Trophoblast cell (in vitro differentiated cells and primary cell): ENCODE measurements around the gene SND1.

Source experiments
- DNase-seq, 2 donors: peaks; one replicate each; pipeline ENCODE4 v3.0.0-alpha.2; 2016
- H2AFZ ChIP-seq: 2 replicates; pipeline ENCODE4 v1.6.1; 2013; ENCODE audit warnings: low read length, moderate library complexity, mild to moderate bottlenecking; ENCODE audit not compliant: insufficient read depth, poor library complexity
- H2AK5ac ChIP-seq: 2 replicates; pipeline ENCODE4 v1.6.1; 2013; ENCODE audit warnings: mild to moderate bottlenecking, low read length
- H2BK120ac ChIP-seq: 2 replicates; pipeline ENCODE4 v1.6.1; 2013; ENCODE audit warnings: low read length, mild to moderate bottlenecking, moderate library complexity; ENCODE audit not compliant: insufficient read depth, poor library complexity
- H2BK12ac ChIP-seq: 2 replicates; pipeline ENCODE4 v1.6.1; 2013; ENCODE audit warnings: mild to moderate bottlenecking, low read length, moderate library complexity
- H2BK5ac ChIP-seq: 2 replicates; pipeline ENCODE4 v1.6.1; 2013; ENCODE audit warnings: low read length, low read depth, moderate library complexity, mild to moderate bottlenecking; ENCODE audit not compliant: poor library complexity
- H3K14ac ChIP-seq: 2 replicates; pipeline ENCODE4 v1.6.1; 2013; ENCODE audit warnings: mild to moderate bottlenecking, low read length
- H3K18ac ChIP-seq: 2 replicates; pipeline ENCODE4 v1.6.1; 2013; ENCODE audit warnings: mild to moderate bottlenecking, low read length
- H3K23ac ChIP-seq: 2 replicates; pipeline ENCODE4 v1.6.1; 2013; ENCODE audit warnings: low read length
- H3K27ac ChIP-seq: 2 replicates; pipeline ENCODE4 v1.5.1; 2013; ENCODE audit warnings: low read depth, mild to moderate bottlenecking, inconsistent platforms, low read length, moderate library complexity
- H3K27me3 ChIP-seq: 2 replicates; pipeline ENCODE4 v1.6.1; 2013; ENCODE audit warnings: inconsistent platforms, mild to moderate bottlenecking, low read length, moderate library complexity; ENCODE audit not compliant: insufficient read depth
- H3K36me3 ChIP-seq, 2 experiments: 1 replicate in 1 of 2; 2 replicates in 1 of 2; pipeline ENCODE4 v1.6.1; 2013; ENCODE audit warnings: low read length in 2 of 2, mild to moderate bottlenecking in 2 of 2, moderate library complexity in 1 of 2; ENCODE audit not compliant: insufficient read depth in 2 of 2, control insufficient read depth in 1 of 2
- H3K4ac ChIP-seq: 2 replicates; pipeline ENCODE4 v1.6.1; 2013; ENCODE audit warnings: low read depth, mild to moderate bottlenecking, low read length, moderate library complexity
- H3K4me1 ChIP-seq, 2 experiments: 1 replicate in 1 of 2; 2 replicates in 1 of 2; pipeline ENCODE4 v1.6.1; 2013; ENCODE audit warnings: low read length in 2 of 2, mild to moderate bottlenecking in 2 of 2, moderate library complexity in 1 of 2; ENCODE audit not compliant: insufficient read depth in 2 of 2, control insufficient read depth in 1 of 2
- H3K4me2 ChIP-seq: 2 replicates; pipeline ENCODE4 v1.6.1; 2013; ENCODE audit warnings: inconsistent platforms, mild to moderate bottlenecking, low read length, moderate library complexity
- H3K4me3 ChIP-seq: 2 replicates; pipeline ENCODE4 v1.5.1; 2013; ENCODE audit warnings: mild to moderate bottlenecking, low read depth, low read length, inconsistent platforms
- H3K79me1 ChIP-seq: one replicate; pipeline ENCODE4 v1.6.1; 2013; ENCODE audit warnings: low read length
- H3K79me2 ChIP-seq: 2 replicates; pipeline ENCODE4 v1.6.1; 2013; ENCODE audit warnings: low read length, mild to moderate bottlenecking; ENCODE audit not compliant: control insufficient read depth, insufficient read depth, poor library complexity
- H3K9ac ChIP-seq: 2 replicates; pipeline ENCODE4 v1.6.1; 2013; ENCODE audit warnings: mild to moderate bottlenecking, low read length
- H3K9me3 ChIP-seq: 2 replicates; pipeline ENCODE4 v1.6.1; 2013; ENCODE audit warnings: low read depth, mild to moderate bottlenecking, control low read depth, inconsistent platforms, low read length; ENCODE audit not compliant: insufficient read depth
- H4K12ac ChIP-seq: 2 replicates; pipeline ENCODE4 v1.6.1; 2013; ENCODE audit warnings: low read depth, mild to moderate bottlenecking, low read length, moderate library complexity
- H4K8ac ChIP-seq: 2 replicates; pipeline ENCODE4 v1.6.1; 2013; ENCODE audit warnings: low read depth, mild to moderate bottlenecking, low read length, moderate library complexity
- H4K91ac ChIP-seq: one replicate; pipeline ENCODE4 v1.6.1; 2013; ENCODE audit warnings: low read depth, mild to moderate bottlenecking, low read length, moderate library complexity
- WGBS: extraction: QIAGEN DNeasy Blood & Tissue Kit; methylation state at CpG from one replicate; pipeline ENCODE4 v1.1.7; 2013; ENCODE audit warnings: missing lambda C conversion rate; ENCODE audit not compliant: insufficient read length, insufficient coverage; ENCODE audit errors: extremely low coverage; 5-methylcytosine and 5-hydroxymethylcytosine counted together

The SND1 gene

DNA sequence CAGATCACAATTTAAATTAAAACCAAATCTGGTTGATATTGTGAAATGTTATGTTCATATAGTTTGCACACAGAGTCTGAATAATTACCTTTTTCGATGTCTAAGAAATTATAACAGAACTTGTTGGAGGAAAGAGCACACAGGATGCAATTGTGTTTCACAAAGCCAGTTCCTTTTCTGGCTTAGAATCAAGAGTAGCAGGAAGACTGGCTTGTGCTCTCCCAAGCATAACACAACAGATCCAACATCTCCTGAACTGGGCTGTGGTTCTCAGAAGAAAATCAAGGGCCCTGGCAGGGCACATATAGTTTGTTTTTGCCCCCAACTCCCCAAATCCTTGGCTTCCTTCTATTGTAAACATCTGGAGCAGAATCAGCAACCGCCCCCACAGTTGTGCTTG lies 316.6 kb downstream of the SND1 start:
- Histone ChIP-seq H4K91ac (no peak overlapping the region), H3K18ac (no peak overlapping the region), H2BK5ac (no peak overlapping the region), H3K27me3 (no peaks in the 10 kb centered on the region), H2BK12ac (no peak overlapping the region), H3K23ac (no peak overlapping the region), H2AFZ (no peak overlapping the region), H3K4me1 (peaks cover 3 to 4% of the 10 kb centered on the region in 2 experiments), H3K27ac (no peak overlapping the region), H3K14ac (no peak overlapping the region), H4K8ac (no peak overlapping the region), H3K4ac (no peak overlapping the region), H2AK5ac (no peak overlapping the region), H3K9ac (no peak overlapping the region), H3K36me3 (peaks cover 0 to 2% of the 10 kb centered on the region in 2 experiments), H3K4me3 (no peak overlapping the region), H2BK120ac (no peak overlapping the region), H4K12ac (no peak overlapping the region), H3K79me2 (no peaks in the 10 kb centered on the region), H3K9me3 (no peaks in the 10 kb centered on the region), H3K4me2 (no peak overlapping the region), H3K79me1 (no peaks in the 10 kb centered on the region)
- WGBS, result no CpG with 5 or more reads among the region's 2 CpGs
- DNase-seq, result no peak

DNA sequence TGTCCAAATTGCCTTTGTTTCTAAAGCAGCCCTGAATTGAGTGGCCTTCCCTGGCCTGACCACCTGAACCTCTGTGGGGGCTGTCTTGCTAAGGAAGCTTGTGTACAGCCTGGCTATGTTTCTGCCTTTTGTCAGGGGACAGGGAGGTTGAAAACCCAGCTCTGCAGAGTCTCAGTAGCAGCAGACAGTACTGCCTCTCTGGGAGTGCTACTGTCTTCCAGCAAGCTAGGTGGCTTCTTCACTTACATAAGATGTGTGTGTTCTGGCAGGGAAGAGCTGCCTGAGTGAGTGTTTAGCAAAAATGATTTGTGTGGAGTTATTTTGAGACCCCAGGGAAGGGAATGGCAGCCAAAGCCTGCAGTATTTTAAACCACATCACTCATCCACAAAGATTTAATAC lies 321.8 kb downstream of the SND1 start:
- Histone ChIP-seq H2AK5ac (no peak overlapping the region), H4K12ac (no peak overlapping the region), H3K4me3 (no peak overlapping the region), H3K4me2 (no peak overlapping the region), H3K23ac (no peak overlapping the region), H2AFZ (no peak overlapping the region), H3K79me1 (no peaks in the 10 kb centered on the region), H3K9ac (no peak overlapping the region), H3K27ac (no peak overlapping the region), H3K4ac (no peak overlapping the region), H2BK5ac (no peak overlapping the region), H3K14ac (no peak overlapping the region), H3K27me3 (no peaks in the 10 kb centered on the region), H4K91ac (no peak overlapping the region), H3K9me3 (peaks cover 2% of the 10 kb centered on the region), H3K18ac (no peak overlapping the region), H2BK12ac (no peak overlapping the region), H3K79me2 (no peaks in the 10 kb centered on the region), H2BK120ac (no peak overlapping the region), H4K8ac (no peak overlapping the region), H3K36me3 (peaks cover 4% of the 10 kb centered on the region in 2 experiments), H3K4me1 (peaks cover 19 to 21% of the 10 kb centered on the region in 2 experiments)
- no peak for DNase-seq

DNA sequence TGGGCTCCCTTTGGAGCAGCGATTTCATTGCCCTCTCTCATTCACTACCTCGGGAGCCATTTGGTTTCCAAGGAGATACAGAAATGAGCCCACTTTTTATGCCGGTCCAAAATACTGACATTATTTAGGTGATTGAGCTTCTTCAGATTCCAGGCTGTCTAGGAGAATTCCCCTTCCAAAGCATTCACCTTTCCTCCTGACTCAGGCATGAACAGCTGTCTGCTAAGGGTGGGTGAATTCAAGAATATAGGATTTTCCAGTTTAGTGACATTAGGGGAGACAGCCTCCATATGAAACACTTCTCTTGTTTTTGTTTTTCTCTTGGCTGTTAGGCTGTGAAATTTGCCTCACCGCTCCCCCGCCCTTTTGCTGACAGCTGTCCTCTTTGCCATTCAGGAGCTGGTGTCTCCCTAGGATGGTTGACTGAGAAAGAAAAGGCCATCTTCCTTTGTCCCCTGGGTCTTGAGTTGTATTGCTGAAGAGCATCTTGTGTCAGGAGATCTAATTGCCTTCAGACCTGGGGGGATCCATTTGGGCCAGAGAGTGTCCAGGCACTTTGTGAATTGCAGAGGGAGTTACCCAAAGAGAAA lies 322.5 kb downstream of the SND1 start:
- Histone ChIP-seq H3K27ac (no peak overlapping the region), H3K4me2 (no peak overlapping the region), H3K36me3 (peaks cover 4 to 7% of the 10 kb centered on the region in 2 experiments), H3K4ac (no peak overlapping the region), H3K9ac (no peak overlapping the region), H3K27me3 (no peaks in the 10 kb centered on the region), H3K4me1 (peaks cover 19 to 21% of the 10 kb centered on the region in 2 experiments), H4K8ac (no peak overlapping the region), H2AK5ac (no peak overlapping the region), H3K14ac (no peak overlapping the region), H3K79me1 (no peaks in the 10 kb centered on the region), H2BK12ac (no peak overlapping the region), H4K91ac (no peak overlapping the region), H3K79me2 (no peaks in the 10 kb centered on the region), H3K4me3 (no peak overlapping the region), H2BK120ac (no peak overlapping the region), H2AFZ (no peak overlapping the region), H4K12ac (no peak overlapping the region), H2BK5ac (no peak overlapping the region), H3K23ac (no peak overlapping the region), H3K18ac (no peak overlapping the region), H3K9me3 (peaks cover 4% of the 10 kb centered on the region)
- no CpG with 5 or more reads among the region's 5 CpGs for WGBS
- peak; percentile 50 to 83 for DNase-seq

DNA sequence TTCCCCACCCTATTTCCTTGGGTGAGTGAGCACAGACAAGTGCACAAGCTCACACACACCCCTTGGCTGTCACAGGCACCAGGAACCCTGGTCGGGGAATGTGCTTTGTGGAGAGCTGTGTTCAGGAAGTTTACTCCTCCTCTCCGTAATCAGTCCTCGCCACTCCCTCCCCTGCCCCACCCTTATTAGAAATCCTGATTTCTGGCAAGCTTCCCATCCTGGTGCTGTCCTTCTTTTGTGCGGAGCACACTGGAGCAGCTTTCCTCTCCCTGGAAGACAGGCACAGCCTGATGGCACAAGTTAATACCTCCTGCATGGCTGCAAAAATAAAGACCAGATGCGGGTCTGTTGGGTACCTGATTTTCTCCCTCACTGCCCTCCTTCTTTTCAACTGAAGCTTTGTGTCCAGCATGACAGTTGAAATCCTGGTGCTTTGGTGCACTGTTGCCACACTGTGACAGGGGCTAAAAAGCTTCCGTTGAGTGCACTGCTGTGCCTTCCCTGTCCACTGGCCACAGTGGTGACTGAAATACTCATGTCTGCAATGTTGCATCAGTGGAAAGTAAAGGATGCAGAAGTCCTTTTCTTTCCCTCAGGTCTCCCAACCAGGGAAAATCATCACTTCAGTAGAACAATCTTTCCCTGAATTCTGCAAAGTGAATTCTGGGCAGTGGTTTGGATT lies 324.2 kb downstream of the SND1 start:
- H4K12ac ChIP-seq, result no peak overlapping the region
- no peaks in the 10 kb centered on the region for H3K79me1 ChIP-seq
- H3K4me1 ChIP-seq, result peaks cover 19 to 21% of the 10 kb centered on the region in 2 experiments
- no peak overlapping the region for H3K23ac ChIP-seq
- no peak overlapping the region for H2BK120ac ChIP-seq
- no peak overlapping the region for H4K8ac ChIP-seq
- no peak overlapping the region for H2BK5ac ChIP-seq
- H2AFZ ChIP-seq, result no peak overlapping the region
- no peak overlapping the region for H3K4me3 ChIP-seq
- peaks cover 4 to 7% of the 10 kb centered on the region in 2 experiments for H3K36me3 ChIP-seq
- no peak overlapping the region for H4K91ac ChIP-seq
- H3K9ac ChIP-seq, result no peak overlapping the region
- H3K14ac ChIP-seq, result no peak overlapping the region
- H3K27me3 ChIP-seq, result no peaks in the 10 kb centered on the region
- H3K4me2 ChIP-seq, result no peak overlapping the region
- H2AK5ac ChIP-seq, result no peak overlapping the region
- no peak overlapping the region for H3K4ac ChIP-seq
- no peak overlapping the region for H3K18ac ChIP-seq
- no peak overlapping the region for H2BK12ac ChIP-seq
- H3K27ac ChIP-seq, result no peak overlapping the region
- no CpG with 5 or more reads among the region's 6 CpGs for WGBS
- peaks cover 4% of the 10 kb centered on the region for H3K9me3 ChIP-seq
- no peak for DNase-seq
- H3K79me2 ChIP-seq, result no peaks in the 10 kb centered on the region
